ENCODE results near the gene KRTAP4-11.

- TF ChIP-seq BCL11A (tag by site-specific recombination; IDR thresholded peaks at IDR 0.05; ENCODE audit: low read depth) (no peak), REST (tag by site-specific recombination; IDR thresholded peaks at IDR 0.05) (no peak)
Observed at GRCh38 chr17:41145261-41145660, 27.1 kb upstream of the KRTAP4-11 start.

All from HEK293 (cell line).